Measurements from ENCODE around the gene PDK1. TPM values are rescaled to one million over a fixed set of nuclear protein-coding genes. Genes with fewer than 3 reads are reported as not detected.

The PDK1 gene
- total RNA-seq, 4 donors from 2014 or later: 10.3 to 21.4 (median 16.7) TPM

GRCh38 chr2:172614932-172615331, 59.0 kb downstream of the PDK1 start:
- TF ChIP-seq POLR2A (IDR thresholded peaks at IDR 0.05) (no peak), CTCF (IDR thresholded peaks at IDR 0.05) (no peak)
- peaks cover 0 to 29% (median 0%) of the 10 kb centered on the region in 3 donors for H3K36me3 ChIP-seq
- H3K4me3 ChIP-seq: no peak overlapping the region
- H3K9me3 ChIP-seq: no peaks in the 10 kb centered on the region
- no peak for DNase-seq
- WGBS, 2 donors: 78 to 94% methylated on average over 4 to 6 of the region's 6 CpGs
- no peaks in the 10 kb centered on the region for H3K4me1 ChIP-seq
- no peaks in the 10 kb centered on the region for H3K27me3 ChIP-seq
- H3K27ac ChIP-seq: no peak overlapping the region
- intact Hi-C loops (cut with DNase I): no loop called here

DNA sequence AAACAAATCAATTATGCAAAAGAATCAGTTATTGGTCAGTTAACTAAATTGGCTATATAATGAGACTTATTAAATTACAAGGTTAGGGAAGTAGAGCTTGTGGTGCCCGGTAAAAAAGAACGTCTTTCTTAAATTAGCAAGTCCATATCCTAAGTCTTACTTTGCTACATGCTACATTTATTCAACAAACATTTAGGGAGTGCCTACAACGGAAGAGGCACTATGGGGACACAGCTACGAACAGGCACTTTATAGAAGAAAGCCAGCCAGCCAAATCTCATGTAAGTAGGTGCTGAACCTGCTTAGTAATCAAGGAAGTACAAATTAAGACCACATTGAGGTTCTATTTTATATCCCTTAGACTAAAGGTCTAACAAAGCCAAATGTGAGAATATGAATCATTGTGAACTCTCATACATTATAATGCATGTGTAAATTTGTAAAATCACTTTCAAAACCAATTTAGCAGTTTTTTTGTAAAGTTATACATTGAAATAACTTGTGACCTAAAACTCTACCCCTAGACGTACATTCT, 59.9 kb downstream of the PDK1 start:
- Histone ChIP-seq H3K36me3 (peaks cover 0 to 20% (median 0%) of the 10 kb centered on the region in 3 donors), H3K27ac (no peak overlapping the region), H3K4me1 (no peaks in the 10 kb centered on the region), H3K9me3 (no peaks in the 10 kb centered on the region), H3K4me3 (no peak overlapping the region), H3K27me3 (no peaks in the 10 kb centered on the region)
- 82 to 97% methylated on average over 5 of the region's 5 CpGs for WGBS, 2 donors
- intact Hi-C loops (cut with DNase I): no loop called here
- no peak for TF ChIP-seq POLR2A (IDR thresholded peaks at IDR 0.05)
- DNase-seq: no peak

- WGBS, 2 donors: 88 to 95% methylated on average over 2 of the region's 2 CpGs
- Histone ChIP-seq H3K4me3 (no peak overlapping the region), H3K27ac (no peak overlapping the region), H3K4me1 (no peaks in the 10 kb centered on the region), H3K36me3 (peaks cover 0 to 17% (median 0%) of the 10 kb centered on the region in 3 donors), H3K9me3 (no peaks in the 10 kb centered on the region), H3K27me3 (no peaks in the 10 kb centered on the region)
- no peak for DNase-seq
- intact Hi-C loops (cut with DNase I): no loop called here
- TF ChIP-seq POLR2A (IDR thresholded peaks at IDR 0.05) (no peak), CTCF (IDR thresholded peaks at IDR 0.05) (no peak)
These were observed 61.2 kb downstream of the PDK1 start for GRCh38 chr2:172617115-172617514.

DNA sequence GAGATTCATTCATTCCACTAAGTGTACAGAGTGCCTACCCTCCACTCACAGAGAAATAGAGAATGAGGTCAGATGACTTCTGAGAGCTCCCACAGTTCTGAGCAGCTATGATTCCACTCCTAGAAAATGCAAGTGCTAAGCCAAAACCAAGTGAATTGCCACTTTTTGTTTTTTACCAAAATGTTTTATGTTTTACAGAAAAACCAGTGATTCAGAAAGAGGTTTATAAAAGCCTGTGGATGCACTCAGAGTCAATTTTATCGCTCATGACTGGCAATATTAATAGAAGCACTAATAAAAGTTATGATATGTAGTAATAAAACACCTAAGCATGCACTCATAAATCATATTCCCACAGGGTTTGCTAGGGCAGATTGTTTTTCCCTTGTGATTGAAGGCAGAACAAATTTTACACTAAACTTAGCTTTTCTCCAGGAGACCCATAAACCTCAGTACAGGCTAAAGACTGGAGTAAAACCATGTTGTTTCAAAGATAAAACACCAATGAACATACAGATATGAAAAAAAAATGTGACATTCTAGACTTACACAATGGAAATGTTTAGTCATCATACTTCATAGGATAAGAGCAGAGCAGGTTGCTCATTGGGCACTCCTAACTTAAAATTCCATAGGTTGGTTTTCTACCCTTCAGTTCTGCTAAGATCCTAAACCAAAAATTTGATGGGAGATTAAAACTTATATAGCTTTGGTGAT, 67.5 kb downstream of the PDK1 start:
- TF ChIP-seq CTCF (IDR thresholded peaks at IDR 0.05) (no peak), POLR2A (IDR thresholded peaks at IDR 0.05) (no peak)
- no peak for DNase-seq
- no peak overlapping the region for H3K4me3 ChIP-seq
- no peaks in the 10 kb centered on the region for H3K27me3 ChIP-seq
- H3K27ac ChIP-seq: no peak overlapping the region
- no peaks in the 10 kb centered on the region for H3K36me3 ChIP-seq
- whole genome bisulfite sequencing, 2 donors: 82 to 93% methylated on average over 1 of the region's 1 CpG
- intact Hi-C loops (cut with DNase I): no loop called here
- H3K9me3 ChIP-seq: no peaks in the 10 kb centered on the region
- H3K4me1 ChIP-seq: no peaks in the 10 kb centered on the region

- no peak overlapping the region for H3K4me3 ChIP-seq
- no peak for TF ChIP-seq POLR2A (IDR thresholded peaks at IDR 0.05)
- TF ChIP-seq CTCF (IDR thresholded peaks at IDR 0.05): no peak
- no peak overlapping the region for H3K27ac ChIP-seq
- no peaks in the 10 kb centered on the region for H3K4me1 ChIP-seq
- H3K9me3 ChIP-seq: no peaks in the 10 kb centered on the region
- peaks cover 0 to 10% (median 0%) of the 10 kb centered on the region in 3 donors for H3K36me3 ChIP-seq
- intact Hi-C loops (cut with DNase I): no loop called here
- 93 to 97% methylated on average over 2 of the region's 2 CpGs for WGBS, 2 donors
- H3K27me3 ChIP-seq: no peaks in the 10 kb centered on the region
- DNase-seq: no peak
These were observed 69.1 kb downstream of the PDK1 start for GRCh38 chr2:172624996-172625395.
